Adrenal gland (tissue), 12 donors: Measurements from ENCODE around the gene SNTB2. TPM values are rescaled to one million over a fixed set of nuclear protein-coding genes. Genes with fewer than 3 reads are reported as not detected.

Experiments used
- DNase-seq, 7 donors: peaks; one replicate each; pipeline ENCODE4 v3.0.0-alpha.2; 2019 to 2020
- H3K27ac ChIP-seq, 5 donors: fragments of 200-600 bp; sonication (generic) in 4 of 5; 1 replicate in 3 of 5; 2 replicates in 2 of 5; pipeline versions ENCODE4 v1.5.1 to v1.8.0; 2016 to 2020; ENCODE audit warnings: mild to moderate bottlenecking in 1 of 5
- H3K27me3 ChIP-seq: fragments of 200-600 bp; 2 replicates; pipeline ENCODE4 v1.8.0; 2021
- H3K36me3 ChIP-seq, 2 donors: fragments of 200-600 bp; replicated peaks in 1 of 2; 1 replicate in 1 of 2; 2 replicates in 1 of 2; pipeline versions ENCODE4 v1.5.1 to v1.8.0; 2018 to 2022
- H3K4me1 ChIP-seq, 2 donors: fragments of 200-600 bp; replicated peaks in 1 of 2; 1 replicate in 1 of 2; 2 replicates in 1 of 2; pipeline versions ENCODE4 v1.5.1 to v1.8.0; 2018 to 2021
- H3K4me3 ChIP-seq, 4 donors: fragments of 200-600 bp; sonication (generic) in 3 of 4; one replicate each; pipeline ENCODE4 v1.5.1; 2016 to 2018
- H3K9me3 ChIP-seq, 3 donors: fragments of 200-600 bp; sonication (generic) in 1 of 3; replicated peaks in 1 of 3; 1 replicate in 2 of 3; 2 replicates in 1 of 3; pipeline versions ENCODE4 v1.5.1 to v1.8.0; 2016 to 2021
- CTCF ChIP-seq, 6 experiments: fragments of 450-650 bp in 4 of 6; fragments of 200-600 bp in 2 of 6; sonication (generic) in 1 of 6; IDR thresholded peaks; 1 replicate in 5 of 6; 2 replicates in 1 of 6; pipeline versions ENCODE4 v1.5.1 to v1.8.0; 2016 to 2021; ENCODE audit warnings: antibody characterized with exemption in 6 of 6, mild to moderate bottlenecking in 2 of 6, moderate library complexity in 1 of 6
- POLR2A ChIP-seq, 2 donors: fragments of 450-650 bp; IDR thresholded peaks; one replicate each; pipeline ENCODE4 v1.6.1; 2017; ENCODE audit warnings: antibody characterized with exemption in 2 of 2, mild to moderate bottlenecking in 2 of 2, moderate library complexity in 1 of 2
- WGBS, 4 donors: extraction: QIAGEN DNeasy Blood & Tissue Kit in 2 of 4; methylation state at CpG; one replicate each; pipeline versions ENCODE4 v1.1.5 to v1.1.7; 2013 to 2017; 5-methylcytosine and 5-hydroxymethylcytosine counted together
- intact Hi-C, 2 donors: fragments of 100-400 bp; cut with DNase I; formaldehyde crosslinking; loops; one replicate each; pipeline versions ENCODE4 v1.14.1 to v1.15.0; 2022 to 2023
- polyA plus RNA-seq, 3 donors: library from polyadenylated mRNA; stranded (reverse); fragments of 200-250 nt in 2 of 3; fragments of 350-450 nt in 1 of 3; fragmentation: Illumina TruSeq in 1 of 3; extraction: RNeasy Lipid Tissue Mini Kit (QIAGEN cat#74804) in 1 of 3; gene quantifications; one replicate each; pipeline ENCODE4 v1.2.3, GENCODE V29; 2013 to 2014
- total RNA-seq, 9 donors: library from RNA; depleted of rRNA in 4 of 9; stranded (reverse); fragments of >200 nt in 4 of 9; fragments of 120-200 nt in 1 of 9; fragmentation: NEBNext Ultra II Directional in 1 of 9; extraction: Animal tissue kit (Norgen Biotek cat#: 25700) in 1 of 9; gene quantifications; one replicate each; pipeline versions ENCODE4 v1.1.0 to v1.2.4, GENCODE V29; 2013 to 2023
- donor health status: healthy with polysubstance abuse.
- donor health status: Bipolar disorder and iron deficiency.
- donor health status: DM: yes; HTN: yes; CAD: no.
- donor health status: DM: no; HTN: no; CAD: no.
- donor health status: DM: no; HTN: no; CAD: no.
- donor health status: DM: yes; HTN: yes; CAD: no.

The SNTB2 gene
- total and polyA plus RNA-seq, 12 donors, result 3.6 to 52.7 (median 32.9) TPM

- Histone ChIP-seq H3K36me3 (peaks cover 0 to 24% of the 10 kb centered on the region in 2 donors), H3K4me3 (no peak overlapping the region)
- 81 to 93% (median 90%) methylated on average over 6 of the region's 6 CpGs for WGBS, 4 donors
These were observed 159.7 kb downstream of the SNTB2 start for GRCh38 chr16:69346683-69347082.

GRCh38 chr16:69348222-69348621, 161.3 kb downstream of the SNTB2 start:
- Histone ChIP-seq H3K4me1 (no peaks in the 10 kb centered on the region), H3K27ac (no peak overlapping the region), H3K9me3 (no peaks in the 10 kb centered on the region), H3K27me3 (no peaks in the 10 kb centered on the region), H3K4me3 (no peak overlapping the region), H3K36me3 (peaks cover 0 to 15% of the 10 kb centered on the region in 2 donors)
- 90 to 94% (median 94%) methylated on average over 6 of the region's 6 CpGs for WGBS, 4 donors
- TF ChIP-seq POLR2A (IDR thresholded peaks at IDR 0.05) (no peak), CTCF (IDR thresholded peaks at IDR 0.05) (no peak)
- no peak for DNase-seq
- intact Hi-C loops, result no loop called here

More at GRCh38 chr16:69346683-69347082, 159.7 kb downstream of the SNTB2 start:
- Histone ChIP-seq H3K4me1 (no peaks in the 10 kb centered on the region), H3K27ac (no peak overlapping the region), H3K9me3 (no peaks in the 10 kb centered on the region), H3K27me3 (no peaks in the 10 kb centered on the region)
- intact Hi-C loops, result no loop called here
- DNase-seq, result no peak
- TF ChIP-seq POLR2A (IDR thresholded peaks at IDR 0.05), result no peak
- no peak for TF ChIP-seq CTCF (IDR thresholded peaks at IDR 0.05)

- TF ChIP-seq POLR2A (IDR thresholded peaks at IDR 0.05) (no peak), CTCF (IDR thresholded peaks at IDR 0.05) (no peak)
- 88 to 96% (median 91%) methylated on average over 10 of the region's 10 CpGs for WGBS, 4 donors
- Histone ChIP-seq H3K4me3 (no peak overlapping the region), H3K9me3 (no peaks in the 10 kb centered on the region), H3K36me3 (peaks cover 0 to 10% of the 10 kb centered on the region in 2 donors), H3K27ac (no peak overlapping the region), H3K27me3 (no peaks in the 10 kb centered on the region), H3K4me1 (no peaks in the 10 kb centered on the region)
- DNase-seq, result no peak
- intact Hi-C loops, result no loop called here
These were observed 162.6 kb downstream of the SNTB2 start for GRCh38 chr16:69349536-69349935.

- no peak overlapping the region for H3K4me3 ChIP-seq
These were observed 163.7 kb downstream of the SNTB2 start for GRCh38 chr16:69350536-69351133.

More at GRCh38 chr16:69350536-69351133, 163.7 kb downstream of the SNTB2 start:
- Histone ChIP-seq H3K4me1 (peaks cover 0 to 1% of the 10 kb centered on the region in 2 donors), H3K27me3 (no peaks in the 10 kb centered on the region), H3K36me3 (peaks cover 0 to 11% of the 10 kb centered on the region in 2 donors), H3K9me3 (no peaks in the 10 kb centered on the region), H3K27ac (no peak overlapping the region)
- intact Hi-C loops, result no loop called here
- DNase-seq, result no peak
- TF ChIP-seq CTCF (IDR thresholded peaks at IDR 0.05) (no peak), POLR2A (IDR thresholded peaks at IDR 0.05) (no peak)
- WGBS, 4 donors, result 74 to 78% (median 77%) methylated on average over 6 of the region's 6 CpGs
